K562 (cell line): ENCODE data around the gene ADCY9. TPM values are rescaled to one million over a fixed set of nuclear protein-coding genes. Genes with fewer than 3 reads are reported as not detected.
A peak's percentile ranks its signal among the peaks of the same experiment; 100 is the strongest.

Source experiments
- ATAC-seq: fragments of 200-7000 bp; cut with Tn5 transposase; 3 replicates; pipeline ENCODE4 v1.9.1; 2020; ENCODE audit warnings: moderate library complexity
- BruUV-seq: library from RNA; stranded (reverse); fragments of 400-500 nt; replicated peaks from 2 replicates; lab custom pipeline; 2021; lab: Mats Ljungman, UMichigan
- CTCF ChIA-PET: fragments of 300-600 bp; formaldehyde crosslinking; extraction: SDS; loops from one replicate; lab custom pipeline; 2021; ENCODE audit warnings: low intra/inter-chr PET ratio; lab: Yijun Ruan, JAX
- POLR2A ChIA-PET: fragments of 300-600, 350-650 bp; sonication (Branson Sonifier 250); formaldehyde crosslinking; extraction: SDS; loops from one replicate; lab custom pipeline; 2021; ENCODE audit warnings: antibody characterized with exemption, inconsistent platforms; lab: Yijun Ruan, JAX
- DNase-seq, 4 experiments: peaks; one replicate each; pipeline versions ENCODE4 v3.0.0 to v3.0.0-alpha.2; 2011 to 2018; ENCODE audit warnings: low spot score in 3 of 4, mixed read lengths in 3 of 4; ENCODE audit errors: extremely low read depth in 1 of 4
- FAIRE-seq: peaks from 2 replicates; lab custom pipeline; 2011; peaks lifted over from hg19 to GRCh38; lab: Jason Lieb, UNC
- H2AFZ ChIP-seq: 2 replicates; pipeline ENCODE4 v1.6.0; 2011; ENCODE audit warnings: low read depth, low read length, control low read depth, inconsistent platforms
- H3K27ac ChIP-seq: fragments of 200-600 bp; 3 replicates; pipeline ENCODE4 v1.8.0; 2011; ENCODE audit warnings: low read depth, mild to moderate bottlenecking, control low read depth, inconsistent platforms, low read length, moderate library complexity, mixed read lengths; ENCODE audit errors: extremely low read depth
- H3K27me3 ChIP-seq, 2 experiments: fragments of 300-600 bp in 1 of 2; 2 replicates in 1 of 2; 3 replicates in 1 of 2; pipeline versions ENCODE4 v1.6.0 to v1.8.0; 2011; ENCODE audit warnings: inconsistent platforms in 2 of 2, low read length in 2 of 2, mild to moderate bottlenecking in 1 of 2, mixed read lengths in 1 of 2, moderate library complexity in 1 of 2; ENCODE audit not compliant: control insufficient read depth in 2 of 2, insufficient read depth in 2 of 2
- H3K36me3 ChIP-seq: fragments of 300-600 bp; 3 replicates; pipeline ENCODE4 v1.8.0; 2011; ENCODE audit warnings: mild to moderate bottlenecking, low read length, inconsistent platforms; ENCODE audit not compliant: control insufficient read depth, insufficient read depth
- H3K4me1 ChIP-seq, 2 experiments: fragments of 200-600 bp in 1 of 2; replicated peaks in 1 of 2; 2 replicates in 1 of 2; 3 replicates in 1 of 2; pipeline versions ENCODE4 v1.5.1 to v1.8.0; 2011; ENCODE audit warnings: inconsistent platforms in 2 of 2, low read length in 2 of 2, mild to moderate bottlenecking in 1 of 2, mixed read lengths in 1 of 2, moderate library complexity in 1 of 2; ENCODE audit not compliant: control insufficient read depth in 2 of 2, insufficient read depth in 2 of 2
- H3K4me2 ChIP-seq: 2 replicates; pipeline ENCODE4 v1.6.1; 2011; ENCODE audit warnings: low read length, control low read depth, inconsistent platforms, mixed read lengths; ENCODE audit not compliant: insufficient read depth
- H3K4me3 ChIP-seq: fragments of 200-600 bp; sonication (generic), shearing (Covaris generic); 2 replicates; pipeline ENCODE4 v1.5.1; 2016; ENCODE audit warnings: control low read depth, inconsistent platforms
- H3K79me2 ChIP-seq: fragments of 200-600 bp; 3 replicates; pipeline ENCODE4 v1.8.0; 2011; ENCODE audit warnings: low read length, inconsistent platforms; ENCODE audit not compliant: control insufficient read depth, insufficient read depth
- H3K9ac ChIP-seq, 2 experiments: 2 replicates each; pipeline versions ENCODE4 v1.6.0 to v1.6.1; 2011; ENCODE audit warnings: low read depth in 2 of 2, low read length in 2 of 2, control low read depth in 1 of 2, inconsistent platforms in 1 of 2, mild to moderate bottlenecking in 1 of 2, mixed read lengths in 1 of 2; ENCODE audit not compliant: insufficient read depth in 1 of 2
- H3K9me1 ChIP-seq: one replicate; pipeline ENCODE4 v1.6.0; 2011; ENCODE audit warnings: inconsistent platforms, mild to moderate bottlenecking, low read length, moderate library complexity; ENCODE audit not compliant: control insufficient read depth, insufficient read depth
- H3K9me3 ChIP-seq: replicated peaks from 2 replicates; pipeline ENCODE4 v1.5.1; 2011; ENCODE audit warnings: low read depth, low read length, inconsistent platforms; ENCODE audit not compliant: control insufficient read depth, insufficient read depth
- H4K20me1 ChIP-seq: replicated peaks from 2 replicates; pipeline ENCODE4 v1.6.1; 2011; ENCODE audit warnings: low read length, inconsistent platforms, mixed read lengths; ENCODE audit not compliant: control insufficient read depth, insufficient read depth
- ARID1B ChIP-seq: fragments of 450-650 bp; IDR thresholded peaks from 2 replicates; pipeline ENCODE4 v1.6.1; 2016; ENCODE audit warnings: antibody characterized with exemption, mild to moderate bottlenecking, inconsistent platforms
- CBFB ChIP-seq: sonication (generic); formaldehyde crosslinking; IDR thresholded peaks from 2 replicates; pipeline ENCODE4 v1.4.0; 2020; ENCODE audit warnings: mild to moderate bottlenecking, missing genetic modification reagents
- DACH1 ChIP-seq: fragments of 450-650 bp; IDR thresholded peaks from 2 replicates; pipeline ENCODE4 v1.6.1; 2018; ENCODE audit not compliant: partially characterized antibody
- ELF2 ChIP-seq: fragments of 250-450 bp; sonication (Bioruptor Pico); IDR thresholded peaks from 2 replicates; pipeline ENCODE4 v1.5.0; 2021; ENCODE audit warnings: mild to moderate bottlenecking
- FOSL1 ChIP-seq: fragments of 200-800 bp; sonication (Bioruptor generic); conservative IDR thresholded peaks from 2 replicates; pipeline ENCODE4 v1.6.1; 2016; ENCODE audit warnings: missing genetic modification characterization, missing compliant biosample characterization
- FOXJ3 ChIP-seq: sonication (generic); formaldehyde crosslinking; IDR thresholded peaks from 2 replicates; pipeline ENCODE4 v1.4.0; 2020; ENCODE audit warnings: mild to moderate bottlenecking, missing genetic modification reagents
- KAT8 ChIP-seq: fragments of 450-650 bp; IDR thresholded peaks from 2 replicates; pipeline ENCODE4 v1.6.1; 2016; ENCODE audit warnings: low read depth, mild to moderate bottlenecking
- MCM3 ChIP-seq: fragments of 450-650 bp; IDR thresholded peaks from 2 replicates; pipeline ENCODE4 v1.6.1; 2016
- NR1H2 ChIP-seq: sonication (generic); formaldehyde crosslinking; IDR thresholded peaks from 2 replicates; pipeline ENCODE4 v1.4.0; 2020; ENCODE audit warnings: mild to moderate bottlenecking, missing genetic modification reagents
- RBM22 ChIP-seq: fragments of 200-400 bp; formaldehyde crosslinking; IDR thresholded peaks from 2 replicates; pipeline ENCODE4 v1.6.1; 2018; ENCODE audit warnings: low read length, low read depth; ENCODE audit not compliant: poor library complexity, severe bottlenecking
- SMAD1 ChIP-seq: fragments of 150-350 bp; IDR thresholded peaks from 2 replicates; pipeline ENCODE4 v1.6.1; 2014; ENCODE audit warnings: low read length, low read depth; ENCODE audit not compliant: partially characterized antibody
- SMARCE1 ChIP-seq: fragments of 450-650 bp; IDR thresholded peaks from 2 replicates; pipeline ENCODE4 v1.7.1; 2016; ENCODE audit warnings: mild to moderate bottlenecking
- SPI1 ChIP-seq: IDR thresholded peaks from 2 replicates; pipeline ENCODE4 v1.6.1; 2011; ENCODE audit warnings: low read depth, low read length, control low read depth, borderline replicate concordance
- TSC22D4 ChIP-seq: fragments of 450-650 bp; IDR thresholded peaks from 2 replicates; pipeline ENCODE4 v1.6.1; 2016; ENCODE audit warnings: missing genetic modification characterization, missing biosample characterization, control low read depth
- ZNF175 ChIP-seq: fragments of 200-800 bp; sonication (Bioruptor generic); IDR thresholded peaks from 2 replicates; pipeline ENCODE4 v1.6.1; 2016; ENCODE audit warnings: low read depth, mild to moderate bottlenecking, missing genetic modification characterization, missing compliant biosample characterization
- ZNF224 ChIP-seq: sonication (generic); formaldehyde crosslinking; IDR thresholded peaks from 2 replicates; pipeline ENCODE4 v1.8.0; 2022; ENCODE audit warnings: mild to moderate bottlenecking, missing genetic modification reagents
- ZNF24 ChIP-seq: fragments of 450-650 bp; IDR thresholded peaks from 2 replicates; pipeline ENCODE4 v1.6.1; 2016
- ZNF347 ChIP-seq: fragments of 450-650 bp; formaldehyde crosslinking; IDR thresholded peaks from 2 replicates; pipeline ENCODE4 v1.4.0; 2020; ENCODE audit warnings: low read depth, mild to moderate bottlenecking, moderate library complexity
- ZNF561 ChIP-seq: fragments of 450-650 bp; formaldehyde crosslinking; conservative IDR thresholded peaks from 2 replicates; pipeline ENCODE4 v1.4.0; 2020; ENCODE audit warnings: mild to moderate bottlenecking, moderate library complexity
- ZNF695 ChIP-seq: fragments of 450-650 bp; formaldehyde crosslinking; IDR thresholded peaks from 2 replicates; pipeline ENCODE4 v1.4.0; 2020; ENCODE audit warnings: mild to moderate bottlenecking, moderate library complexity
- ZNF699 ChIP-seq: fragments of 250-450 bp; sonication (Bioruptor Pico); IDR thresholded peaks from 2 replicates; pipeline ENCODE4 v1.8.0; 2021; ENCODE audit warnings: mild to moderate bottlenecking, moderate library complexity; ENCODE audit not compliant: insufficient replicate concordance
- whole genome bisulfite sequencing: fragments of 100-300 bp; shearing (Covaris generic); methylation state at CpG from one replicate; pipeline ENCODE4 v1.1.6; 2016; ENCODE audit warnings: low coverage, mixed read lengths; ENCODE audit not compliant: insufficient coverage; ENCODE audit errors: missing lambda C conversion rate; 5-methylcytosine and 5-hydroxymethylcytosine counted together
- in situ Hi-C: fragments of 300-500 bp; cut with MboI; formaldehyde crosslinking; loops from 4 replicates; pipeline ENCODE4 v1.15.0; 2018; ENCODE audit warnings: inconsistent platforms, mixed read lengths
- intact Hi-C: fragments of 100-400 bp; cut with micrococcal nuclease; formaldehyde crosslinking; loops from 2 replicates; pipeline ENCODE4 v1.14.2; 2022
- polyA plus RNA-seq, 8 experiments: library from polyadenylated mRNA; depleted of rRNA in 4 of 8; stranded (reverse) in 5 of 8; unstranded in 3 of 8; fragments of >200 nt; fragmentation: Nextera tagmentation in 2 of 8; fragmentation: Illumina TruSeq in 1 of 8; extraction: Ambion mirVana in 2 of 8; extraction: Trizol in 1 of 8; gene quantifications; 2 replicates each; pipeline versions ENCODE4 v1.2.1 to v1.2.3, GENCODE V29; 2011 to 2014; ENCODE audit warnings: inconsistent platforms in 1 of 8, missing spikeins in 1 of 8
- total RNA-seq, 7 experiments: library from RNA; depleted of rRNA in 6 of 7; stranded (reverse); fragments of >200 nt in 6 of 7; fragmentation: Illumina TruSeq in 2 of 7; extraction: Trizol in 2 of 7; gene quantifications; 2 replicates each; pipeline versions ENCODE4 v1.2.1 to v1.2.3, GENCODE V29; 2011 to 2021; ENCODE audit warnings: low replicate concordance in 1 of 7
- TF ChIP-seq, protein P1 (sequence below): fragments of 450-650 bp; formaldehyde crosslinking; IDR thresholded peaks from 2 replicates; pipeline ENCODE4 v1.4.0; 2022; ENCODE audit warnings: missing genetic modification characterization
- TF ChIP-seq, protein P2 (sequence below): fragments of 450-650 bp; IDR thresholded peaks from 2 replicates; pipeline ENCODE4 v1.6.1; 2017; ENCODE audit warnings: mild to moderate bottlenecking, moderate library complexity

ADCY9 gene
- total and polyA plus RNA-seq, 9 of the 15 experiments (the other 6 are each of a cell fraction or from before 2014, with no cell fraction given) = 0.03 to 0.29 (median 0.17) TPM

DNA sequence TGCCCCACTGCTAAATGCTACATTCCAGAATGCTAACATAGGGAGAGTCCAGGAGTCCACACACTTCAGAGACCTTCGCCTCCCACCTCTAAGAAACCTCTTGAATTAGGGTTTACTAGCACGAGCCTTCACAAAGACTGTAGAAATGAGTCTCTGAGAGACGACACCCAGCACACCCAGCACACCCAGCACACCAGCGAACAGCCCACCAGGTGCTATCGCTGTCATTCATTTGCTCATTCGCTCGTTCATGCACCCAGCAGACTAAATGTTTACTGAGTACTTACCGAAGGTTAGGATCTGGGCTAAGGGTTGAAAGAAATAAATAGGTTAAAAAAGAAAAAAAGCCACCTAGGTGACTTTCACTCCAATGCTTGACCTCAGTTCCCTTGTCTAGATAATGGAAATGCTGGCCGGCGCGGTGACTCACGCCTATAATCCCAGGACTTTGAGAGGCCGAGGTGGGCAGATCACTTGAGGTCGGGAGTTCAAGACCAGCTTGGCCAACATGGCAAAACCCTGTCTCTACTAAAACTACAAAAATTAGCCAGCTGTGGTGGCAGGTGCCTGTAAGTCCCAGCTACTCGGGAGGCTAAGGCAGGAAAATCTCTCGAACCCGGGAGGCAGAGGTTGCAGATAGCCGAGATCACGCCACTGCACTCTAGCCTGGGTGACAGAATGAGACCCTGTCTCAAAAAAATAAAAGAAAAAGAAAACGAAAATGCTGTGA is 100.8 kb downstream of the ADCY9 start:
- H3K4me1 ChIP-seq = peaks cover 3 to 4% of the 10 kb centered on the region in 2 experiments; a peak in 3 of 5 replicates
- H3K4me3 ChIP-seq = no peak overlapping the region
- TF ChIP-seq SMAD1 (no peak), ZNF224 (CRISPR knock-in tag) (no peak), DACH1 (no peak), ZNF347 (CRISPR knock-in tag) (no peak), ZNF561 (CRISPR knock-in tag) (no peak), RBM22 (no peak), MCM3 (no peak), KAT8 (no peak), ARID1B (peak; percentile 70), ZNF24 (0 out of 2 replicates have a peak, but pooled peaks have one; percentile 28), ELF2 (CRISPR knock-in tag) (no peak), CBFB (no peak), SPI1 (0 out of 2 replicates have a peak, but pooled peaks have one; percentile 9), ZNF695 (CRISPR knock-in tag) (no peak), ZNF175 (CRISPR knock-in tag) (no peak), NR1H2 (CRISPR knock-in tag) (no peak), FOSL1 (tag) (peak; percentile 84), SMARCE1 (peak; percentile 75; the same call in 1 of the 2 replicates), FOXJ3 (CRISPR knock-in tag) (no peak), TSC22D4 (no peak), ZNF699 (CRISPR knock-in tag) (no peak)
- TF ChIP-seq, protein P1, sequence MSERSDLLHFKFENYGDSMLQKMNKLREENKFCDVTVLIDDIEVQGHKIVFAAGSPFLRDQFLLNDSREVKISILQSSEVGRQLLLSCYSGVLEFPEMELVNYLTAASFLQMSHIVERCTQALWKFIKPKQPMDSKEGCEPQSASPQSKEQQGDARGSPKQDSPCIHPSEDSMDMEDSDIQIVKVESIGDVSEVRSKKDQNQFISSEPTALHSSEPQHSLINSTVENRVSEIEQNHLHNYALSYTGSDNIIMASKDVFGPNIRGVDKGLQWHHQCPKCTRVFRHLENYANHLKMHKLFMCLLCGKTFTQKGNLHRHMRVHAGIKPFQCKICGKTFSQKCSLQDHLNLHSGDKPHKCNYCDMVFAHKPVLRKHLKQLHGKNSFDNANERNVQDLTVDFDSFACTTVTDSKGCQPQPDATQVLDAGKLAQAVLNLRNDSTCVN = no peak
- TF ChIP-seq, protein P2, sequence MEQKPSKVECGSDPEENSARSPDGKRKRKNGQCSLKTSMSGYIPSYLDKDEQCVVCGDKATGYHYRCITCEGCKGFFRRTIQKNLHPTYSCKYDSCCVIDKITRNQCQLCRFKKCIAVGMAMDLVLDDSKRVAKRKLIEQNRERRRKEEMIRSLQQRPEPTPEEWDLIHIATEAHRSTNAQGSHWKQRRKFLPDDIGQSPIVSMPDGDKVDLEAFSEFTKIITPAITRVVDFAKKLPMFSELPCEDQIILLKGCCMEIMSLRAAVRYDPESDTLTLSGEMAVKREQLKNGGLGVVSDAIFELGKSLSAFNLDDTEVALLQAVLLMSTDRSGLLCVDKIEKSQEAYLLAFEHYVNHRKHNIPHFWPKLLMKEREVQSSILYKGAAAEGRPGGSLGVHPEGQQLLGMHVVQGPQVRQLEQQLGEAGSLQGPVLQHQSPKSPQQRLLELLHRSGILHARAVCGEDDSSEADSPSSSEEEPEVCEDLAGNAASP = no peak

More for the DNA sequence above, 100.8 kb downstream of the ADCY9 start:
- peak overlapping the region; percentile 23; the same call in 1 of the 2 replicates for H3K4me2 ChIP-seq
- intact Hi-C loops (no loop called here), in situ Hi-C loops (no loop called here)
- 20% methylated on average over 19 of the region's 20 CpGs for WGBS
- H3K36me3 ChIP-seq = no peaks in the 10 kb centered on the region
- H4K20me1 ChIP-seq = peaks cover 5% of the 10 kb centered on the region; the same call in 1 of the 2 replicates
- H2AFZ ChIP-seq = 0 out of 2 replicates have a peak overlapping the region, but pooled peaks have one; percentile 3
- DNase-seq (peak in 2 of 4 experiments; percentile 27 to 58), FAIRE-seq (no peak), ATAC-seq (peak; percentile 73)
- ChIA-PET POLR2A (interaction anchor here (0.7 to 1.2 kb wide), 2 partner anchors 11 to 912 kb away, joined by 3 to 4 read pairs; no protein-coding TSS in a partner anchor), CTCF (no interaction called here)
- peaks cover 25 to 44% of the 10 kb centered on the region in 2 experiments for H3K27me3 ChIP-seq
- BruUV-seq = no TSS peak
- H3K79me2 ChIP-seq = no peaks in the 10 kb centered on the region
- no peak overlapping the region for H3K9ac ChIP-seq
- no peaks in the 10 kb centered on the region for H3K9me3 ChIP-seq
- no peaks in the 10 kb centered on the region for H3K9me1 ChIP-seq
- H3K27ac ChIP-seq = no peak overlapping the region
